HCT116 (cell line): Measurements from ENCODE around the gene COL1A1. TPM values are rescaled to one million over a fixed set of nuclear protein-coding genes. Genes with fewer than 3 reads are reported as not detected.

Experiments
- ATAC-seq: fragments of 200-7000 bp; cut with Tn5 transposase; 2 replicates; pipeline ENCODE4 v1.9.1; 2020; ENCODE audit warnings: mild to moderate bottlenecking, moderate library complexity
- BruUV-seq: library from RNA; stranded (reverse); fragments of 400-500 nt; replicated peaks from 2 replicates; lab custom pipeline; 2021; lab: Mats Ljungman, UMichigan
- CTCF ChIA-PET: fragments of 300-600 bp; sonication (Branson Sonifier 250); formaldehyde crosslinking; loops from one replicate; lab custom pipeline; 2021; ENCODE audit warnings: antibody characterized with exemption; lab: Charles Lee
- POLR2A ChIA-PET: fragments of 300-600, 350-600 bp; sonication (Branson Sonifier 250); formaldehyde crosslinking; loops from one replicate; lab custom pipeline; 2021; ENCODE audit warnings: antibody characterized with exemption; lab: Charles Lee
- RAD21 ChIA-PET, 2 experiments: fragments of 300-600 bp; sonication (Branson Sonifier 250); formaldehyde crosslinking; loops; one replicate each; lab custom pipeline; 2023; ENCODE audit warnings: low total read pairs in 2 of 2; ENCODE audit not compliant: uncharacterized antibody in 2 of 2, unreplicated experiment in 2 of 2, low non-redundant PET in 1 of 2; lab: Charles Lee
- DNase-seq: peaks from one replicate; pipeline ENCODE4 v3.0.0-alpha.2; 2010; ENCODE audit warnings: low read depth, low spot score
- H2AFZ ChIP-seq: fragments of 200-600 bp; shearing (Covaris generic), sonication (generic); 2 replicates; pipeline ENCODE4 v1.6.1; 2017; ENCODE audit warnings: low read depth, mixed run types, mixed read lengths, antibody characterized with exemption, low read length; ENCODE audit not compliant: poor library complexity, severe bottlenecking
- H3K27ac ChIP-seq: 2 replicates; pipeline ENCODE4 v1.5.1; 2012; ENCODE audit warnings: low read depth, low read length
- H3K27me3 ChIP-seq: fragments of 200-600 bp; sonication (generic); 2 replicates; pipeline ENCODE4 v1.6.1; 2016; ENCODE audit warnings: mixed run types, low read length, mixed read lengths; ENCODE audit not compliant: insufficient read depth
- H3K36me3 ChIP-seq, 2 experiments: fragments of 200-500 bp in 1 of 2; fragments of 200-600 bp in 1 of 2; sonication (Bioruptor generic) in 1 of 2; sonication (generic) in 1 of 2; 2 replicates each; pipeline versions ENCODE4 v1.5.1 to v1.6.1; 2014 to 2016; ENCODE audit warnings: low read length in 2 of 2, inconsistent platforms in 1 of 2, mixed read lengths in 1 of 2, mixed run types in 1 of 2; ENCODE audit not compliant: insufficient read depth in 2 of 2, control insufficient read depth in 1 of 2
- H3K4me1 ChIP-seq, 2 experiments: fragments of 200-600 bp in 1 of 2; sonication (generic) in 1 of 2; 2 replicates each; pipeline versions ENCODE4 v1.5.1 to v1.6.1; 2012 to 2017; ENCODE audit warnings: low read length in 2 of 2, inconsistent platforms in 1 of 2, mild to moderate bottlenecking in 1 of 2, mixed read lengths in 1 of 2, mixed run types in 1 of 2, moderate library complexity in 1 of 2; ENCODE audit not compliant: insufficient read depth in 2 of 2, control insufficient read depth in 1 of 2
- H3K4me2 ChIP-seq: fragments of 200-600 bp; sonication (generic); 2 replicates; pipeline ENCODE4 v1.6.1; 2017; ENCODE audit warnings: mixed run types, low read length, mixed read lengths
- H3K4me3 ChIP-seq, 2 experiments: fragments of 200-600 bp in 1 of 2; sonication (generic) in 1 of 2; replicated peaks in 1 of 2; 2 replicates each; pipeline ENCODE4 v1.5.1; 2011 to 2016; ENCODE audit warnings: low read length in 2 of 2, control low read depth in 1 of 2, low read depth in 1 of 2, mild to moderate bottlenecking in 1 of 2, mixed read lengths in 1 of 2, mixed run types in 1 of 2
- H3K79me2 ChIP-seq: fragments of 200-600 bp; sonication (generic); 2 replicates; pipeline ENCODE4 v1.6.1; 2017; ENCODE audit warnings: mild to moderate bottlenecking, mixed run types, low read length, moderate library complexity, mixed read lengths; ENCODE audit not compliant: insufficient read depth
- H3K9ac ChIP-seq: fragments of 200-600 bp; sonication (generic); 2 replicates; pipeline ENCODE4 v1.6.1; 2016; ENCODE audit warnings: low read length, mixed read lengths
- H3K9me2 ChIP-seq: fragments of 200-600 bp; sonication (generic), shearing (Covaris generic); 2 replicates; pipeline ENCODE4 v1.6.1; 2017; ENCODE audit warnings: mixed run types, mild to moderate bottlenecking, moderate library complexity; ENCODE audit not compliant: insufficient read depth
- H3K9me3 ChIP-seq, 2 experiments: fragments of 200-500 bp in 1 of 2; fragments of 200-600 bp in 1 of 2; sonication (Bioruptor generic) in 1 of 2; sonication (generic) in 1 of 2; 2 replicates each; pipeline ENCODE4 v1.6.1; 2014 to 2017; ENCODE audit warnings: low read length in 2 of 2, mixed read lengths in 2 of 2, inconsistent platforms in 1 of 2, low read depth in 1 of 2, mild to moderate bottlenecking in 1 of 2, mixed run types in 1 of 2, moderate library complexity in 1 of 2; ENCODE audit not compliant: control insufficient read depth in 1 of 2, insufficient read depth in 1 of 2
- H4K20me1 ChIP-seq: fragments of 200-600 bp; sonication (generic), shearing (Covaris generic); 2 replicates; pipeline ENCODE4 v1.6.1; 2017; ENCODE audit warnings: mixed run types, mild to moderate bottlenecking, moderate library complexity; ENCODE audit not compliant: insufficient read depth
- CBX3 ChIP-seq: IDR thresholded peaks from 2 replicates; pipeline ENCODE4 v1.6.1; 2012; ENCODE audit warnings: low read depth
- CEBPB ChIP-seq: IDR thresholded peaks from 2 replicates; pipeline ENCODE4 v1.6.1; 2012; ENCODE audit warnings: low read depth
- EGR1 ChIP-seq: IDR thresholded peaks from 2 replicates; pipeline ENCODE4 v1.6.1; 2012; ENCODE audit warnings: low read depth
- EZH2 ChIP-seq: fragments of 200-600 bp; sonication (generic); IDR thresholded peaks from 2 replicates; pipeline ENCODE4 v1.6.1; 2017; ENCODE audit warnings: antibody characterized with exemption, mixed run types
- FOSL1 ChIP-seq: IDR thresholded peaks from 2 replicates; pipeline ENCODE4 v1.6.1; 2012; ENCODE audit warnings: low read depth
- JUND ChIP-seq: IDR thresholded peaks from 2 replicates; pipeline ENCODE4 v1.6.1; 2012
- POLR2A ChIP-seq: IDR thresholded peaks from 2 replicates; pipeline ENCODE4 v1.7.0; 2011; ENCODE audit warnings: borderline replicate concordance; ENCODE audit not compliant: insufficient read depth, insufficient read length; ENCODE audit errors: extremely low read depth
- POLR2AphosphoS5 ChIP-seq: IDR thresholded peaks from 2 replicates; pipeline ENCODE4 v1.6.1; 2011; ENCODE audit warnings: mild to moderate bottlenecking, low read depth, low read length, moderate library complexity
- RAD21 ChIP-seq: IDR thresholded peaks from 2 replicates; pipeline ENCODE4 v1.6.1; 2012; ENCODE audit warnings: low read depth, mild to moderate bottlenecking
- SIN3A ChIP-seq: IDR thresholded peaks from 2 replicates; pipeline ENCODE4 v1.6.1; 2012; ENCODE audit warnings: low read depth
- SP1 ChIP-seq: IDR thresholded peaks from 2 replicates; pipeline ENCODE4 v1.6.1; 2012; ENCODE audit warnings: low read depth
- TCF7L2 ChIP-seq: IDR thresholded peaks from 2 replicates; pipeline ENCODE4 v1.7.0; 2011; ENCODE audit warnings: borderline replicate concordance, inconsistent platforms; ENCODE audit not compliant: insufficient read depth, insufficient read length; ENCODE audit errors: extremely low read depth
- ZFX ChIP-seq: fragments of 450-650 bp; IDR thresholded peaks from 2 replicates; pipeline ENCODE4 v1.6.1; 2017
- ZNF274 ChIP-seq: fragments of 200-500 bp; sonication (Bioruptor generic); IDR thresholded peaks from 2 replicates; pipeline ENCODE4 v1.6.1; 2014; ENCODE audit warnings: mild to moderate bottlenecking, low read depth, low read length, inconsistent platforms
- intact Hi-C: fragments of 100-400 bp; cut with micrococcal nuclease; formaldehyde crosslinking; loops from 2 replicates; pipeline ENCODE4 v1.10.0; 2022
- total RNA-seq: library from RNA; stranded (reverse); gene quantifications from one replicate; pipeline ENCODE4 v1.2.1, GENCODE V29; 2021; ENCODE audit not compliant: unreplicated experiment
- TF ChIP-seq, protein P1 (sequence below): IDR thresholded peaks from 2 replicates; pipeline ENCODE4 v1.6.1; 2012
- TF ChIP-seq, protein P2 (sequence below): IDR thresholded peaks from 2 replicates; pipeline ENCODE4 v1.6.1; 2012; ENCODE audit warnings: low read depth
- TF ChIP-seq, protein P3 (sequence below), 3 experiments: fragments of 200-600 bp in 1 of 3; sonication (generic) in 1 of 3; IDR thresholded peaks in 2 of 3; conservative IDR thresholded peaks in 1 of 3; 2 replicates each; pipeline ENCODE4 v1.5.1; 2012 to 2017; ENCODE audit warnings: low read depth in 2 of 3, low read length in 2 of 3, antibody characterized with exemption in 1 of 3, borderline replicate concordance in 1 of 3, control low read depth in 1 of 3, mild to moderate bottlenecking in 1 of 3, mixed read lengths in 1 of 3, mixed run types in 1 of 3, moderate library complexity in 1 of 3; ENCODE audit not compliant: insufficient read depth in 1 of 3
- TF ChIP-seq, protein P4 (sequence below): IDR thresholded peaks from 2 replicates; pipeline ENCODE4 v1.6.1; 2011; ENCODE audit warnings: mild to moderate bottlenecking, low read length, moderate library complexity; ENCODE audit not compliant: insufficient replicate concordance; ENCODE audit errors: extremely low read depth
- TF ChIP-seq, protein P5 (sequence below): IDR thresholded peaks from 2 replicates; pipeline ENCODE4 v1.6.1; 2012

COL1A1 gene
- total RNA-seq, 1 experiment from 2014 or later, result 33.6 TPM

DNA sequence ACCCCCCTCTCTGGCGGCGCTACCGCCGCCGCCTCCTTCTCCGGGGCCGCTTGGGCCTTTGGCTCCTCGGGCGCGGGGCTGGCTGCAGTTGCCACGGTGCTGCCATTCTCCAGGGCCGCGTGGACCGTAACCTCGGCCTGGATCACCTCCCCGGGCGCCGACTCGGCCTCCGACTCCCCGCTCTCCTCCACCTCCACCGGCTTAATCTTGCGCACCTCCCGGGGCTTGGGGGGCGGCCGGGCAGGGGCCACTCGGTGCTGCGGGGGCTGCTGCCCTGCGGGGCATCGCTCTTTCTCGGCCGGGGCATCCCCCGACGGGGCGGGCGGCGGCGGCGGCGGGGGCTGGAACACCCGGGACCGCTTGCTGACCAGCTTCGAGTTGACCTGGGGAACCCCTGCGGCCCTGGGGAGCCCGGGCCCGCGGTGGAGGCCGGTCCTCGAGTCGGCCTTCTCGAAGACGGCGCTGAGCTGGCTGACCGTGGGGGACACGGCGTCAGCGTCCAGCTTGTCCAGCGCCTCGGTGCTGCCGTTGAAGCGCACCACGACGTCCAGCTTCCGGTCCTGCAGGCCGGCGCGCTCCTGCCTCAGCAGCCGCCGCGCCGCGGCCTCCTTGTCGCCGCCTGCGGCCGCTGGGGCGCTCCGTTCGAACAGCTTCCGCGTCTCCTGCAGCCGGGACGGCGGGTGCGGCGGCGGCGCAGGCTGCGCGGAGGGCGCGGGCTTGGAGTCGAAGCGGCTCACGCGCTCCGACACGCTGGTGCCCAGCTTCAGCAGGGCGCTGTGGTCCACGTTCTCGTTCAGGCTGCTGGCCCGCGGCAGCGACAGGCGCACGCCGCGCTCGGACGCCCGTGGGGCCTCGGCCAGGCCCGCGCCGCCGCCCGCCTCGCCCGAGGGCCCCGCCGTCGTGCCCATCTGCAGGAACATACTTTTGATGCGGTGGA is 51.7 kb downstream of the COL1A1 start:
- H3K4me1 ChIP-seq, result peaks cover 33 to 58% of the 10 kb centered on the region in 2 experiments
- intact Hi-C loops, result no loop called here
- no peak for ATAC-seq
- H3K4me3 ChIP-seq, result peak overlapping the region; percentile 76 to 97
- H3K9me2 ChIP-seq, result no peaks in the 10 kb centered on the region
- H3K79me2 ChIP-seq, result peaks cover 61% of the 10 kb centered on the region
- peak overlapping the region; percentile 74 for H3K9ac ChIP-seq
- no TSS peak for BruUV-seq
- no peaks in the 10 kb centered on the region for H3K27me3 ChIP-seq
- peak overlapping the region; percentile 92 for H3K4me2 ChIP-seq
- RAD21 ChIA-PET, result no interaction called here
- CTCF ChIA-PET, result interaction anchor here (1.0 to 2.3 kb wide), 3 partner anchors 9 to 14 kb away, joined by 3 to 5 read pairs (median 4); no protein-coding TSS in a partner anchor
- no peaks in the 10 kb centered on the region for H4K20me1 ChIP-seq
- H2AFZ ChIP-seq, result no peak overlapping the region
- H3K27ac ChIP-seq, result peak overlapping the region; percentile 89
- H3K9me3 ChIP-seq, result no peaks in the 10 kb centered on the region
- DNase-seq, result no peak
- POLR2A ChIA-PET, result no interaction called here
- peaks cover 18 to 25% of the 10 kb centered on the region in 2 experiments; a peak in 3 of 4 replicates for H3K36me3 ChIP-seq
- TF ChIP-seq, protein P1, sequence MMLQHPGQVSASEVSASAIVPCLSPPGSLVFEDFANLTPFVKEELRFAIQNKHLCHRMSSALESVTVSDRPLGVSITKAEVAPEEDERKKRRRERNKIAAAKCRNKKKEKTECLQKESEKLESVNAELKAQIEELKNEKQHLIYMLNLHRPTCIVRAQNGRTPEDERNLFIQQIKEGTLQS, result no peak
- peak; percentile 91; the same call in 1 of the 2 replicates for TF ChIP-seq ZFX
- TF ChIP-seq, protein P2, sequence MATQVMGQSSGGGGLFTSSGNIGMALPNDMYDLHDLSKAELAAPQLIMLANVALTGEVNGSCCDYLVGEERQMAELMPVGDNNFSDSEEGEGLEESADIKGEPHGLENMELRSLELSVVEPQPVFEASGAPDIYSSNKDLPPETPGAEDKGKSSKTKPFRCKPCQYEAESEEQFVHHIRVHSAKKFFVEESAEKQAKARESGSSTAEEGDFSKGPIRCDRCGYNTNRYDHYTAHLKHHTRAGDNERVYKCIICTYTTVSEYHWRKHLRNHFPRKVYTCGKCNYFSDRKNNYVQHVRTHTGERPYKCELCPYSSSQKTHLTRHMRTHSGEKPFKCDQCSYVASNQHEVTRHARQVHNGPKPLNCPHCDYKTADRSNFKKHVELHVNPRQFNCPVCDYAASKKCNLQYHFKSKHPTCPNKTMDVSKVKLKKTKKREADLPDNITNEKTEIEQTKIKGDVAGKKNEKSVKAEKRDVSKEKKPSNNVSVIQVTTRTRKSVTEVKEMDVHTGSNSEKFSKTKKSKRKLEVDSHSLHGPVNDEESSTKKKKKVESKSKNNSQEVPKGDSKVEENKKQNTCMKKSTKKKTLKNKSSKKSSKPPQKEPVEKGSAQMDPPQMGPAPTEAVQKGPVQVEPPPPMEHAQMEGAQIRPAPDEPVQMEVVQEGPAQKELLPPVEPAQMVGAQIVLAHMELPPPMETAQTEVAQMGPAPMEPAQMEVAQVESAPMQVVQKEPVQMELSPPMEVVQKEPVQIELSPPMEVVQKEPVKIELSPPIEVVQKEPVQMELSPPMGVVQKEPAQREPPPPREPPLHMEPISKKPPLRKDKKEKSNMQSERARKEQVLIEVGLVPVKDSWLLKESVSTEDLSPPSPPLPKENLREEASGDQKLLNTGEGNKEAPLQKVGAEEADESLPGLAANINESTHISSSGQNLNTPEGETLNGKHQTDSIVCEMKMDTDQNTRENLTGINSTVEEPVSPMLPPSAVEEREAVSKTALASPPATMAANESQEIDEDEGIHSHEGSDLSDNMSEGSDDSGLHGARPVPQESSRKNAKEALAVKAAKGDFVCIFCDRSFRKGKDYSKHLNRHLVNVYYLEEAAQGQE, result no peak
- no peak for TF ChIP-seq ZNF274
- no peak for TF ChIP-seq EGR1
- no peak for TF ChIP-seq EZH2
- TF ChIP-seq POLR2A, result peak; percentile 17
- TF ChIP-seq, protein P3, sequence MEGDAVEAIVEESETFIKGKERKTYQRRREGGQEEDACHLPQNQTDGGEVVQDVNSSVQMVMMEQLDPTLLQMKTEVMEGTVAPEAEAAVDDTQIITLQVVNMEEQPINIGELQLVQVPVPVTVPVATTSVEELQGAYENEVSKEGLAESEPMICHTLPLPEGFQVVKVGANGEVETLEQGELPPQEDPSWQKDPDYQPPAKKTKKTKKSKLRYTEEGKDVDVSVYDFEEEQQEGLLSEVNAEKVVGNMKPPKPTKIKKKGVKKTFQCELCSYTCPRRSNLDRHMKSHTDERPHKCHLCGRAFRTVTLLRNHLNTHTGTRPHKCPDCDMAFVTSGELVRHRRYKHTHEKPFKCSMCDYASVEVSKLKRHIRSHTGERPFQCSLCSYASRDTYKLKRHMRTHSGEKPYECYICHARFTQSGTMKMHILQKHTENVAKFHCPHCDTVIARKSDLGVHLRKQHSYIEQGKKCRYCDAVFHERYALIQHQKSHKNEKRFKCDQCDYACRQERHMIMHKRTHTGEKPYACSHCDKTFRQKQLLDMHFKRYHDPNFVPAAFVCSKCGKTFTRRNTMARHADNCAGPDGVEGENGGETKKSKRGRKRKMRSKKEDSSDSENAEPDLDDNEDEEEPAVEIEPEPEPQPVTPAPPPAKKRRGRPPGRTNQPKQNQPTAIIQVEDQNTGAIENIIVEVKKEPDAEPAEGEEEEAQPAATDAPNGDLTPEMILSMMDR (IDR thresholded peaks at IDR 0.05 in 2 of 3, conservative IDR thresholded peaks at IDR 0.05 in 1 of 3; ENCODE audit: borderline replicate concordance in 1 of 3, insufficient read depth in 1 of 3, low read depth in 2 of 3, low read length in 2 of 3), result no peak
- no peak for TF ChIP-seq FOSL1
- TF ChIP-seq CEBPB, result no peak
- no peak for TF ChIP-seq RAD21
- TF ChIP-seq JUND, result no peak
- 0 out of 2 replicates have a peak, but pooled peaks have one; percentile 18 for TF ChIP-seq POLR2AphosphoS5
- TF ChIP-seq, protein P4, sequence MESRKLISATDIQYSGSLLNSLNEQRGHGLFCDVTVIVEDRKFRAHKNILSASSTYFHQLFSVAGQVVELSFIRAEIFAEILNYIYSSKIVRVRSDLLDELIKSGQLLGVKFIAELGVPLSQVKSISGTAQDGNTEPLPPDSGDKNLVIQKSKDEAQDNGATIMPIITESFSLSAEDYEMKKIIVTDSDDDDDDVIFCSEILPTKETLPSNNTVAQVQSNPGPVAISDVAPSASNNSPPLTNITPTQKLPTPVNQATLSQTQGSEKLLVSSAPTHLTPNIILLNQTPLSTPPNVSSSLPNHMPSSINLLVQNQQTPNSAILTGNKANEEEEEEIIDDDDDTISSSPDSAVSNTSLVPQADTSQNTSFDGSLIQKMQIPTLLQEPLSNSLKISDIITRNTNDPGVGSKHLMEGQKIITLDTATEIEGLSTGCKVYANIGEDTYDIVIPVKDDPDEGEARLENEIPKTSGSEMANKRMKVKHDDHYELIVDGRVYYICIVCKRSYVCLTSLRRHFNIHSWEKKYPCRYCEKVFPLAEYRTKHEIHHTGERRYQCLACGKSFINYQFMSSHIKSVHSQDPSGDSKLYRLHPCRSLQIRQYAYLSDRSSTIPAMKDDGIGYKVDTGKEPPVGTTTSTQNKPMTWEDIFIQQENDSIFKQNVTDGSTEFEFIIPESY, result no peak
- TF ChIP-seq TCF7L2, result peak; percentile 8
- TF ChIP-seq, protein P5, sequence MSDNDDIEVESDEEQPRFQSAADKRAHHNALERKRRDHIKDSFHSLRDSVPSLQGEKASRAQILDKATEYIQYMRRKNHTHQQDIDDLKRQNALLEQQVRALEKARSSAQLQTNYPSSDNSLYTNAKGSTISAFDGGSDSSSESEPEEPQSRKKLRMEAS, result no peak
- no peak for TF ChIP-seq SIN3A
- TF ChIP-seq SP1, result no peak
- TF ChIP-seq CBX3, result no peak
